ENCODE results near the gene TCERG1L. TPM values are rescaled to one million over a fixed set of nuclear protein-coding genes. Genes with fewer than 3 reads are reported as not detected.

TCERG1L gene
- polyA plus RNA-seq, 1 experiment = not detected

GRCh38 chr10:131260452-131261211, 50.9 kb downstream of the TCERG1L start:
- H3K27me3 ChIP-seq (ENCODE audit: control insufficient read depth, insufficient read depth, low read length) = no peaks in the 10 kb centered on the region
- H3K4me3 ChIP-seq (ENCODE audit: low read depth, low read length) = no peak overlapping the region
- no peak for TF ChIP-seq CTCF (IDR thresholded peaks at IDR 0.05; ENCODE audit: insufficient read depth, low read depth, low read length)
- ChIA-PET POLR2A (no interaction called here), CTCF (no interaction called here)
- H3K36me3 ChIP-seq (ENCODE audit: control insufficient read depth, insufficient read depth, low read length) = no peaks in the 10 kb centered on the region
- no peak for DNase-seq (ENCODE audit: low read depth)

GRCh38 chr10:131260031-131260430, 51.5 kb downstream of the TCERG1L start:
- no peaks in the 10 kb centered on the region for H3K36me3 ChIP-seq (ENCODE audit: control insufficient read depth, insufficient read depth, low read length)
- H3K27me3 ChIP-seq (ENCODE audit: control insufficient read depth, insufficient read depth, low read length) = no peaks in the 10 kb centered on the region
- CTCF ChIA-PET = no interaction called here
- POLR2A ChIA-PET = no interaction called here
- H3K4me3 ChIP-seq (ENCODE audit: low read depth, low read length) = no peak overlapping the region
- no peak for DNase-seq (ENCODE audit: low read depth)
- no peak for TF ChIP-seq CTCF (IDR thresholded peaks at IDR 0.05; ENCODE audit: insufficient read depth, low read depth, low read length)

- H3K27me3 ChIP-seq (ENCODE audit: control insufficient read depth, insufficient read depth, low read length) = no peaks in the 10 kb centered on the region
- no peak for TF ChIP-seq CTCF (IDR thresholded peaks at IDR 0.05; ENCODE audit: insufficient read depth, low read depth, low read length)
- H3K36me3 ChIP-seq (ENCODE audit: control insufficient read depth, insufficient read depth, low read length) = no peaks in the 10 kb centered on the region
- POLR2A ChIA-PET = no interaction called here
- no peak for DNase-seq (ENCODE audit: low read depth)
- no peak overlapping the region for H3K4me3 ChIP-seq (ENCODE audit: low read depth, low read length)
- CTCF ChIA-PET = no interaction called here
Observed at GRCh38 chr10:131259535-131259934, 52.0 kb downstream of the TCERG1L start.

- no peak for DNase-seq (ENCODE audit: low read depth)
- no peaks in the 10 kb centered on the region for H3K27me3 ChIP-seq (ENCODE audit: control insufficient read depth, insufficient read depth, low read length)
- H3K36me3 ChIP-seq (ENCODE audit: control insufficient read depth, insufficient read depth, low read length) = no peaks in the 10 kb centered on the region
- no peak overlapping the region for H3K4me3 ChIP-seq (ENCODE audit: low read depth, low read length)
- POLR2A ChIA-PET = no interaction called here
- no peak for TF ChIP-seq CTCF (IDR thresholded peaks at IDR 0.05; ENCODE audit: insufficient read depth, low read depth, low read length)
- CTCF ChIA-PET = no interaction called here
Observed at GRCh38 chr10:131258256-131258655, 53.3 kb downstream of the TCERG1L start.

- no peak for TF ChIP-seq CTCF (IDR thresholded peaks at IDR 0.05; ENCODE audit: insufficient read depth, low read depth, low read length)
- ChIA-PET POLR2A (no interaction called here), CTCF (no interaction called here)
- no peaks in the 10 kb centered on the region for H3K36me3 ChIP-seq (ENCODE audit: control insufficient read depth, insufficient read depth, low read length)
- no peak overlapping the region for H3K4me3 ChIP-seq (ENCODE audit: low read depth, low read length)
- no peak for DNase-seq (ENCODE audit: low read depth)
- no peaks in the 10 kb centered on the region for H3K27me3 ChIP-seq (ENCODE audit: control insufficient read depth, insufficient read depth, low read length)
Observed at GRCh38 chr10:131257027-131257426, 54.5 kb downstream of the TCERG1L start.

Data from BJ (cell line).